K562 (cell line): ENCODE results near the gene SETD1B. TPM values are rescaled to one million over a fixed set of nuclear protein-coding genes. Genes with fewer than 3 reads are reported as not detected.

Source experiments
- CSDE1 ChIP-seq, 2 experiments: fragments of 450-650 bp; IDR thresholded peaks; 2 replicates each; pipeline ENCODE4 v1.6.1; 2016; ENCODE audit warnings: mild to moderate bottlenecking in 1 of 2
- ESRRB ChIP-seq: fragments of 250-450 bp; sonication (Bioruptor Pico); IDR thresholded peaks from 2 replicates; pipeline ENCODE4 v1.5.0; 2020; ENCODE audit warnings: mild to moderate bottlenecking, moderate library complexity, borderline replicate concordance
- FUS ChIP-seq: fragments of 200-400 bp; formaldehyde crosslinking; optimal IDR thresholded peaks from 2 replicates; pipeline ENCODE3; 2017; ENCODE audit warnings: low read depth, low read length
- HNRNPH1 ChIP-seq: fragments of 200-400 bp; formaldehyde crosslinking; optimal IDR thresholded peaks from 2 replicates; pipeline ENCODE3; 2017; ENCODE audit warnings: low read depth, mild to moderate bottlenecking, low read length, moderate library complexity
- KLF1 ChIP-seq: fragments of 450-650 bp; IDR thresholded peaks from 2 replicates; pipeline ENCODE4 v1.6.1; 2016; ENCODE audit warnings: missing genetic modification characterization, missing compliant biosample characterization
- KLF13 ChIP-seq: fragments of 450-650 bp; IDR thresholded peaks from 2 replicates; pipeline ENCODE4 v1.6.1; 2016; ENCODE audit warnings: missing genetic modification characterization, low read depth, mild to moderate bottlenecking, missing compliant biosample characterization, moderate library complexity, borderline replicate concordance
- LARP7 ChIP-seq: fragments of 450-650 bp; IDR thresholded peaks from 2 replicates; pipeline ENCODE4 v1.6.1; 2016
- POLR2G ChIP-seq: fragments of 200-400 bp; formaldehyde crosslinking; IDR thresholded peaks from 2 replicates; pipeline ENCODE4 v1.6.1; 2017; ENCODE audit warnings: low read depth, mild to moderate bottlenecking, antibody characterized with exemption, low read length, moderate library complexity
- RCOR1 ChIP-seq, 2 experiments: IDR thresholded peaks; 2 replicates each; pipeline ENCODE4 v1.6.1; 2012; ENCODE audit warnings: low read depth in 2 of 2, low read length in 2 of 2, borderline replicate concordance in 1 of 2, improper control_type of control experiment in 1 of 2
- RHOXF2B ChIP-seq: fragments of 250-450 bp; sonication (Bioruptor Pico); conservative IDR thresholded peaks from 2 replicates; pipeline ENCODE4 v1.5.1; 2021
- SIN3A ChIP-seq, 2 experiments: fragments of 150-350 bp in 1 of 2; IDR thresholded peaks; 2 replicates each; pipeline ENCODE4 v1.6.1; 2011 to 2016; ENCODE audit warnings: borderline replicate concordance in 2 of 2, low read depth in 2 of 2, low read length in 2 of 2, mild to moderate bottlenecking in 2 of 2, moderate library complexity in 2 of 2; ENCODE audit not compliant: control insufficient read depth in 1 of 2
- SIN3B ChIP-seq: fragments of 450-650 bp; IDR thresholded peaks from 2 replicates; pipeline ENCODE4 v1.6.1; 2017; ENCODE audit warnings: low read depth, mild to moderate bottlenecking, moderate library complexity
- ZBED1 ChIP-seq: IDR thresholded peaks from 2 replicates; pipeline ENCODE4 v1.6.1; 2014
- ZNF121 ChIP-seq: sonication (generic); formaldehyde crosslinking; conservative IDR thresholded peaks from 2 replicates; pipeline ENCODE4 v1.8.0; 2022; ENCODE audit warnings: missing genetic modification reagents
- ZNF384 ChIP-seq: IDR thresholded peaks from 2 replicates; pipeline ENCODE4 v1.6.1; 2012; ENCODE audit warnings: low read depth, low read length, improper control_type of control experiment
- polyA plus RNA-seq, 8 experiments: library from polyadenylated mRNA; depleted of rRNA in 4 of 8; stranded (reverse) in 5 of 8; unstranded in 3 of 8; fragments of >200 nt; fragmentation: Nextera tagmentation in 2 of 8; fragmentation: Illumina TruSeq in 1 of 8; extraction: Ambion mirVana in 2 of 8; extraction: Trizol in 1 of 8; gene quantifications; 2 replicates each; pipeline versions ENCODE4 v1.2.1 to v1.2.3, GENCODE V29; 2011 to 2014; ENCODE audit warnings: inconsistent platforms in 1 of 8, missing spikeins in 1 of 8
- total RNA-seq, 7 experiments: library from RNA; depleted of rRNA in 6 of 7; stranded (reverse); fragments of >200 nt in 6 of 7; fragmentation: Illumina TruSeq in 2 of 7; extraction: Trizol in 2 of 7; gene quantifications; 2 replicates each; pipeline versions ENCODE4 v1.2.1 to v1.2.3, GENCODE V29; 2011 to 2021; ENCODE audit warnings: low replicate concordance in 1 of 7
- TF ChIP-seq, protein P1 (sequence below): fragments of 450-650 bp; formaldehyde crosslinking; IDR thresholded peaks from 2 replicates; pipeline ENCODE4 v1.4.0; 2020; ENCODE audit warnings: mild to moderate bottlenecking, moderate library complexity
- TF ChIP-seq, protein P2 (sequence below): fragments of 250-450 bp; sonication (Bioruptor Pico); IDR thresholded peaks from 2 replicates; pipeline ENCODE4 v1.8.0; 2021; ENCODE audit warnings: mild to moderate bottlenecking, moderate library complexity
- TF ChIP-seq, protein P3 (sequence below): fragments of 250-450 bp; sonication (Bioruptor Pico); IDR thresholded peaks from 2 replicates; pipeline ENCODE4 v1.8.0; 2022; ENCODE audit warnings: inconsistent platforms, mild to moderate bottlenecking, moderate library complexity, borderline replicate concordance
- TF ChIP-seq, protein P4 (sequence below), 2 experiments: IDR thresholded peaks in 1 of 2; conservative IDR thresholded peaks in 1 of 2; 2 replicates each; pipeline ENCODE4 v1.6.1; 2016; ENCODE audit warnings: low read depth in 2 of 2, mild to moderate bottlenecking in 1 of 2, missing compliant biosample characterization in 1 of 2, missing genetic modification characterization in 1 of 2, moderate library complexity in 1 of 2

Gene SETD1B
- total and polyA plus RNA-seq, 9 of the 15 experiments (the other 6 are each of a cell fraction or from before 2014, with no cell fraction given) = 0.48 to 26.6 (median 2.3) TPM

DNA sequence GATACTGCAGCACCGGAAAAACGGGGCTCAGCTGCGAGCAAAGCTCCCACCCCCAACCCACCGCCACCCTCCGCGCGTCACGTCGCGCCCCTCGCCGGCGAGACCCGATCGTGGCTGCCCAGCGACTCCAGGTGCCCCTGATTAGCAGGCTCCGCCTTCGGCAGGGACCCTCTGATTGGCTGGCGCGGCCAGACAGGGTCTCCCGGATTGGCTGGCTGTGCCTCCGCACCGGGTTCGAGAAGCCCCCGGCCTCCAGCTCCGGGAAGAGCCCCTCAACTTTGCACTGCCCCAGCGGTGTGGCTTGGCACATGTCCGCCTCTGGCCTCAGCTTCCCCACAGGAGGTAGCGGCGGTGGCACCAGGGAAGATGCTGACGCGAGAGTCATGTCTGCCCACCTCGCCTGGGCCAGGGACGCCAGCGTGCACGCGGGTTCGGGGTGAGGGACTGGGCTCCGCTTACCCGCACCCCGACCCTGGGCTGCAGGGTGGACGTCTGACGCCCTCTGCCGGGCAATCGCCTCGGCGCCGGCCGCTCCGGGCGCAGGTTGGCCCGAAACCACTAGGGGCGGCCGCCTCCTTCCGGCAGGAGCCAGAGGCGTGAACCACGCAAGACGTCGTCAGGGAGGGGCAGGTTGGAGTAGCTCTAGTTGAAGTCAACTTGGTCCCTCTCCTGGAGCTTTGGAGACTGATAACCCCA lies 9.8 kb upstream of the SETD1B start (continued):
- no peak for TF ChIP-seq ESRRB (CRISPR knock-in tag)
- TF ChIP-seq HNRNPH1 = no peak
- peak; percentile 46; the same call in 1 of the 2 replicates for TF ChIP-seq ZNF384
- TF ChIP-seq ZNF121 (CRISPR knock-in tag) = peak; percentile 17; the same call in 1 of the 2 replicates
- TF ChIP-seq LARP7 = no peak
- TF ChIP-seq, protein P1, sequence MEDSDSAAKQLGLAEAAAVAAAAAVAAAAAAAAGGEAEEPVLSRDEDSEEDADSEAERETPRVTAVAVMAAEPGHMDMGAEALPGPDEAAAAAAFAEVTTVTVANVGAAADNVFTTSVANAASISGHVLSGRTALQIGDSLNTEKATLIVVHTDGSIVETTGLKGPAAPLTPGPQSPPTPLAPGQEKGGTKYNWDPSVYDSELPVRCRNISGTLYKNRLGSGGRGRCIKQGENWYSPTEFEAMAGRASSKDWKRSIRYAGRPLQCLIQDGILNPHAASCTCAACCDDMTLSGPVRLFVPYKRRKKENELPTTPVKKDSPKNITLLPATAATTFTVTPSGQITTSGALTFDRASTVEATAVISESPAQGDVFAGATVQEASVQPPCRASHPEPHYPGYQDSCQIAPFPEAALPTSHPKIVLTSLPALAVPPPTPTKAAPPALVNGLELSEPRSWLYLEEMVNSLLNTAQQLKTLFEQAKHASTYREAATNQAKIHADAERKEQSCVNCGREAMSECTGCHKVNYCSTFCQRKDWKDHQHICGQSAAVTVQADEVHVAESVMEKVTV (CRISPR knock-in tag) = peak; percentile 97
- TF ChIP-seq CSDE1 (IDR thresholded peaks at IDR 0.05) = no peak
- TF ChIP-seq, protein P2, sequence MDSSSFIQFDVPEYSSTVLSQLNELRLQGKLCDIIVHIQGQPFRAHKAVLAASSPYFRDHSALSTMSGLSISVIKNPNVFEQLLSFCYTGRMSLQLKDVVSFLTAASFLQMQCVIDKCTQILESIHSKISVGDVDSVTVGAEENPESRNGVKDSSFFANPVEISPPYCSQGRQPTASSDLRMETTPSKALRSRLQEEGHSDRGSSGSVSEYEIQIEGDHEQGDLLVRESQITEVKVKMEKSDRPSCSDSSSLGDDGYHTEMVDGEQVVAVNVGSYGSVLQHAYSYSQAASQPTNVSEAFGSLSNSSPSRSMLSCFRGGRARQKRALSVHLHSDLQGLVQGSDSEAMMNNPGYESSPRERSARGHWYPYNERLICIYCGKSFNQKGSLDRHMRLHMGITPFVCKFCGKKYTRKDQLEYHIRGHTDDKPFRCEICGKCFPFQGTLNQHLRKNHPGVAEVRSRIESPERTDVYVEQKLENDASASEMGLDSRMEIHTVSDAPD (CRISPR knock-in tag) = no peak
- TF ChIP-seq ZBED1 = no peak; the same call in 1 of the 2 replicates
- no peak for TF ChIP-seq KLF13
- 0 out of 2 replicates have a peak, but pooled peaks have one; percentile 60 for TF ChIP-seq SIN3B
- peak; percentile 91 for TF ChIP-seq POLR2G
- peak in 1 of 2 experiments; percentile 86; a peak in 2 of 4 replicates for TF ChIP-seq RCOR1 (IDR thresholded peaks at IDR 0.05; ENCODE audit: borderline replicate concordance in 1 of 2, low read depth in 2 of 2, low read length in 2 of 2)
- peak; percentile 53 for TF ChIP-seq FUS
- TF ChIP-seq, protein P3, sequence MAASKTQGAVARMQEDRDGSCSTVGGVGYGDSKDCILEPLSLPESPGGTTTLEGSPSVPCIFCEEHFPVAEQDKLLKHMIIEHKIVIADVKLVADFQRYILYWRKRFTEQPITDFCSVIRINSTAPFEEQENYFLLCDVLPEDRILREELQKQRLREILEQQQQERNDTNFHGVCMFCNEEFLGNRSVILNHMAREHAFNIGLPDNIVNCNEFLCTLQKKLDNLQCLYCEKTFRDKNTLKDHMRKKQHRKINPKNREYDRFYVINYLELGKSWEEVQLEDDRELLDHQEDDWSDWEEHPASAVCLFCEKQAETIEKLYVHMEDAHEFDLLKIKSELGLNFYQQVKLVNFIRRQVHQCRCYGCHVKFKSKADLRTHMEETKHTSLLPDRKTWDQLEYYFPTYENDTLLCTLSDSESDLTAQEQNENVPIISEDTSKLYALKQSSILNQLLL (CRISPR knock-in tag) = no peak
- TF ChIP-seq SIN3A (IDR thresholded peaks at IDR 0.05; ENCODE audit: borderline replicate concordance in 2 of 2, control insufficient read depth in 1 of 2, low read depth in 2 of 2, low read length in 2 of 2) = peak in 1 of 2 experiments; percentile 52; a peak in 2 of 4 replicates
- 0 out of 2 replicates have a peak, but pooled peaks have one; percentile 10 for TF ChIP-seq RHOXF2B (CRISPR knock-in tag)
- TF ChIP-seq, protein P4, sequence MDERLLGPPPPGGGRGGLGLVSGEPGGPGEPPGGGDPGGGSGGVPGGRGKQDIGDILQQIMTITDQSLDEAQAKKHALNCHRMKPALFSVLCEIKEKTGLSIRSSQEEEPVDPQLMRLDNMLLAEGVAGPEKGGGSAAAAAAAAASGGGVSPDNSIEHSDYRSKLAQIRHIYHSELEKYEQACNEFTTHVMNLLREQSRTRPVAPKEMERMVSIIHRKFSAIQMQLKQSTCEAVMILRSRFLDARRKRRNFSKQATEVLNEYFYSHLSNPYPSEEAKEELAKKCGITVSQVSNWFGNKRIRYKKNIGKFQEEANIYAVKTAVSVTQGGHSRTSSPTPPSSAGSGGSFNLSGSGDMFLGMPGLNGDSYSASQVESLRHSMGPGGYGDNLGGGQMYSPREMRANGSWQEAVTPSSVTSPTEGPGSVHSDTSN (CRISPR knock-in tag; IDR thresholded peaks at IDR 0.05; ENCODE audit: low read depth) = no peak
- TF ChIP-seq, protein P4 (tag; conservative IDR thresholded peaks at IDR 0.05; ENCODE audit: low read depth) = no peak
- peak; percentile 85 for TF ChIP-seq KLF1 (tag)
